Common myeloid progenitor, CD34-positive (primary cell): Measurements from ENCODE around the gene CDH4.

Experiments used
- CTCF ChIA-PET: fragments of 350-600 bp; sonication (Branson Sonifier 250); formaldehyde crosslinking; loops from one replicate; lab custom pipeline; 2021; ENCODE audit warnings: antibody characterized with exemption; lab: Charles Lee
- POLR2A ChIA-PET: fragments of 350-600 bp; sonication (Branson Sonifier 250); formaldehyde crosslinking; loops from one replicate; lab custom pipeline; 2021; ENCODE audit warnings: antibody characterized with exemption; lab: Charles Lee
- DNase-seq, 3 donors: peaks; one replicate each; pipeline versions ENCODE4 v3.0.0 to v3.0.0-alpha.2; 2013
- H3K27ac ChIP-seq, 2 experiments: 1 replicate in 1 of 2; 2 replicates in 1 of 2; pipeline ENCODE4 v1.7.0; 2013; ENCODE audit warnings: inconsistent platforms in 2 of 2, low read length in 2 of 2, mild to moderate bottlenecking in 2 of 2, low read depth in 1 of 2, moderate library complexity in 1 of 2; ENCODE audit not compliant: severe bottlenecking in 2 of 2, insufficient read depth in 1 of 2, poor library complexity in 1 of 2
- H3K27me3 ChIP-seq, 5 experiments: replicated peaks in 2 of 5; 1 replicate in 3 of 5; 2 replicates in 2 of 5; pipeline versions ENCODE4 v1.6.1 to v1.7.0; 2013; ENCODE audit warnings: low read length in 4 of 5, mild to moderate bottlenecking in 2 of 5, moderate library complexity in 2 of 5, inconsistent platforms in 1 of 5; ENCODE audit not compliant: insufficient read depth in 5 of 5, control insufficient read depth in 4 of 5
- H3K36me3 ChIP-seq, 4 experiments: 1 replicate in 2 of 4; 2 replicates in 2 of 4; pipeline versions ENCODE4 v1.6.1 to v1.7.0; 2013; ENCODE audit warnings: low read length in 3 of 4, control low read depth in 1 of 4, mild to moderate bottlenecking in 1 of 4; ENCODE audit not compliant: control insufficient read depth in 4 of 4, insufficient read depth in 4 of 4
- H3K4me1 ChIP-seq, 4 experiments: 1 replicate in 3 of 4; 2 replicates in 1 of 4; pipeline versions ENCODE4 v1.6.1 to v1.7.1; 2013; ENCODE audit warnings: low read length in 3 of 4, mild to moderate bottlenecking in 3 of 4, control low read depth in 1 of 4, inconsistent platforms in 1 of 4, moderate library complexity in 1 of 4; ENCODE audit not compliant: control insufficient read depth in 4 of 4, insufficient read depth in 4 of 4; ENCODE audit errors: control extremely low read depth in 1 of 4
- H3K4me3 ChIP-seq, 7 experiments: 1 replicate in 4 of 7; 2 replicates in 3 of 7; pipeline versions ENCODE4 v1.5.1 to v1.7.0; 2013; ENCODE audit warnings: mild to moderate bottlenecking in 7 of 7, low read length in 6 of 7, moderate library complexity in 6 of 7, inconsistent platforms in 2 of 7, low read depth in 2 of 7, control low read depth in 1 of 7; ENCODE audit not compliant: insufficient read depth in 4 of 7, control insufficient read depth in 1 of 7; ENCODE audit errors: extremely low read depth in 1 of 7
- H3K9me3 ChIP-seq, 5 experiments: 1 replicate in 4 of 5; 2 replicates in 1 of 5; pipeline versions ENCODE4 v1.6.1 to v1.7.1; 2013; ENCODE audit warnings: low read length in 4 of 5, mild to moderate bottlenecking in 2 of 5, inconsistent platforms in 1 of 5, low read depth in 1 of 5, moderate library complexity in 1 of 5; ENCODE audit not compliant: control insufficient read depth in 4 of 5, insufficient read depth in 2 of 5; ENCODE audit errors: control extremely low read depth in 1 of 5
- WGBS: methylation state at CpG from one replicate; pipeline ENCODE4 v1.1.5; 2013; ENCODE audit not compliant: insufficient coverage; 5-methylcytosine and 5-hydroxymethylcytosine counted together

The CDH4 gene

GRCh38 chr20:61678437-61678836 is 426.4 kb downstream of the CDH4 start:
- DNase-seq: no peak
- no peaks in the 10 kb centered on the region for H3K27me3 ChIP-seq
- H3K9me3 ChIP-seq: peaks cover 0 to 13% (median 0%) of the 10 kb centered on the region in 5 experiments
- H3K4me1 ChIP-seq: no peaks in the 10 kb centered on the region
- H3K27ac ChIP-seq: no peak overlapping the region
- CTCF ChIA-PET: no interaction called here
- no peaks in the 10 kb centered on the region for H3K36me3 ChIP-seq
- H3K4me3 ChIP-seq: no peak overlapping the region
- POLR2A ChIA-PET: no interaction called here
- 84% methylated on average over 8 of the region's 8 CpGs for WGBS

GRCh38 chr20:61679473-61679872 is 427.4 kb downstream of the CDH4 start:
- CTCF ChIA-PET: no interaction called here
- Histone ChIP-seq H3K4me3 (no peak overlapping the region), H3K9me3 (peaks cover 0 to 16% (median 0%) of the 10 kb centered on the region in 5 experiments), H3K27me3 (no peaks in the 10 kb centered on the region), H3K36me3 (no peaks in the 10 kb centered on the region), H3K27ac (no peak overlapping the region), H3K4me1 (no peaks in the 10 kb centered on the region)
- 96% methylated on average over 10 of the region's 10 CpGs for WGBS
- DNase-seq: no peak
- POLR2A ChIA-PET: no interaction called here

- no peak overlapping the region for H3K4me3 ChIP-seq
- ChIA-PET POLR2A (no interaction called here), CTCF (no interaction called here)
- H3K27me3 ChIP-seq: no peaks in the 10 kb centered on the region
- DNase-seq: no peak
- no peak overlapping the region for H3K27ac ChIP-seq
- H3K4me1 ChIP-seq: no peaks in the 10 kb centered on the region
- peaks cover 0 to 16% (median 0%) of the 10 kb centered on the region in 5 experiments for H3K9me3 ChIP-seq
- 89% methylated on average over 5 of the region's 7 CpGs for WGBS
- no peaks in the 10 kb centered on the region for H3K36me3 ChIP-seq
Observed at GRCh38 chr20:61680096-61680495, 428.0 kb downstream of the CDH4 start.

- CTCF ChIA-PET: no interaction called here
Observed at GRCh38 chr20:61682114-61682995, 430.3 kb downstream of the CDH4 start.

GRCh38 chr20:61682996-61683681 is 431.1 kb downstream of the CDH4 start:
- ChIA-PET CTCF (no interaction called here), POLR2A (no interaction called here)
- DNase-seq: no peak
- H3K9me3 ChIP-seq: peaks cover 0 to 19% (median 4%) of the 10 kb centered on the region in 5 experiments
- H3K36me3 ChIP-seq: no peaks in the 10 kb centered on the region
- WGBS: 96% methylated on average over 17 of the region's 20 CpGs
- no peaks in the 10 kb centered on the region for H3K27me3 ChIP-seq
- H3K27ac ChIP-seq: no peak overlapping the region
- no peak overlapping the region for H3K4me3 ChIP-seq
- H3K4me1 ChIP-seq: no peaks in the 10 kb centered on the region

More at GRCh38 chr20:61682114-61682995, 430.3 kb downstream of the CDH4 start:
- Histone ChIP-seq H3K36me3 (no peaks in the 10 kb centered on the region), H3K27ac (no peak overlapping the region), H3K4me3 (no peak overlapping the region), H3K4me1 (no peaks in the 10 kb centered on the region), H3K27me3 (no peaks in the 10 kb centered on the region), H3K9me3 (peaks cover 0 to 18% (median 4%) of the 10 kb centered on the region in 5 experiments)
- POLR2A ChIA-PET: no interaction called here
- no peak for DNase-seq
- 87% methylated on average over 3 of the region's 5 CpGs for WGBS

- no peak overlapping the region for H3K4me3 ChIP-seq
- H3K27ac ChIP-seq: no peak overlapping the region
Observed at GRCh38 chr20:61683721-61684120, 431.7 kb downstream of the CDH4 start.

GRCh38 chr20:61684136-61684535 is 432.1 kb downstream of the CDH4 start:
- Histone ChIP-seq H3K36me3 (no peaks in the 10 kb centered on the region), H3K4me1 (no peaks in the 10 kb centered on the region), H3K27me3 (no peaks in the 10 kb centered on the region), H3K27ac (no peak overlapping the region), H3K4me3 (no peak overlapping the region), H3K9me3 (peaks cover 0 to 26% (median 4%) of the 10 kb centered on the region in 5 experiments)
- ChIA-PET POLR2A (no interaction called here), CTCF (no interaction called here)
- WGBS: 73% methylated on average over 9 of the region's 13 CpGs
- DNase-seq: no peak

More at GRCh38 chr20:61683721-61684120, 431.7 kb downstream of the CDH4 start:
- WGBS: no CpG with 5 or more reads among the region's 6 CpGs
- H3K4me1 ChIP-seq: no peaks in the 10 kb centered on the region
- POLR2A ChIA-PET: no interaction called here
- CTCF ChIA-PET: no interaction called here
- no peak for DNase-seq
- no peaks in the 10 kb centered on the region for H3K27me3 ChIP-seq
- peaks cover 0 to 24% (median 4%) of the 10 kb centered on the region in 5 experiments for H3K9me3 ChIP-seq
- no peaks in the 10 kb centered on the region for H3K36me3 ChIP-seq
